HUES64 (cell line): Measurements from ENCODE around the gene SEBOX.

Experiments
- H3K27ac ChIP-seq: 2 replicates; pipeline ENCODE4 v1.7.0; 2013; ENCODE audit warnings: low read depth, low read length, inconsistent platforms
- H3K27me3 ChIP-seq: 2 replicates; pipeline ENCODE4 v1.6.1; 2013; ENCODE audit warnings: mild to moderate bottlenecking, low read length; ENCODE audit not compliant: insufficient read depth
- H3K36me3 ChIP-seq: 2 replicates; pipeline ENCODE4 v1.6.1; 2013; ENCODE audit warnings: mild to moderate bottlenecking, low read length; ENCODE audit not compliant: insufficient read depth
- H3K4me1 ChIP-seq: 2 replicates; pipeline ENCODE4 v1.6.1; 2013; ENCODE audit warnings: mild to moderate bottlenecking, low read length, moderate library complexity; ENCODE audit not compliant: insufficient read depth
- H3K4me3 ChIP-seq: 2 replicates; pipeline ENCODE4 v1.5.1; 2013; ENCODE audit warnings: mild to moderate bottlenecking, low read length, moderate library complexity
- H3K9ac ChIP-seq: 2 replicates; pipeline ENCODE4 v1.6.1; 2013; ENCODE audit warnings: mild to moderate bottlenecking, low read depth, low read length
- H3K9me3 ChIP-seq: 2 replicates; pipeline ENCODE4 v1.6.1; 2013; ENCODE audit warnings: low read depth, low read length; ENCODE audit not compliant: insufficient read depth
- WGBS: fragments of 150-250, 120-280 bp; methylation state at CpG from one replicate; pipeline ENCODE4 v1.1.7; 2013; ENCODE audit warnings: missing lambda C conversion rate; 5-methylcytosine and 5-hydroxymethylcytosine counted together

SEBOX gene

GRCh38 chr17:28315846-28316705, 48.9 kb downstream of the SEBOX start:
- no peak overlapping the region for H3K9ac ChIP-seq
- WGBS, result 92% methylated on average over 4 of the region's 4 CpGs
- no peaks in the 10 kb centered on the region for H3K9me3 ChIP-seq
- H3K27ac ChIP-seq, result no peak overlapping the region
- H3K27me3 ChIP-seq, result no peaks in the 10 kb centered on the region
- H3K36me3 ChIP-seq, result peaks cover 9% of the 10 kb centered on the region
- peaks cover 18% of the 10 kb centered on the region for H3K4me1 ChIP-seq
- no peak overlapping the region for H3K4me3 ChIP-seq

GRCh38 chr17:28313841-28314240, 51.2 kb downstream of the SEBOX start:
- H3K9ac ChIP-seq, result no peak overlapping the region
- H3K36me3 ChIP-seq, result no peaks in the 10 kb centered on the region
- H3K4me1 ChIP-seq, result peaks cover 8% of the 10 kb centered on the region; the same call in 1 of the 2 replicates
- no peaks in the 10 kb centered on the region for H3K27me3 ChIP-seq
- WGBS, result 79% methylated on average over 2 of the region's 2 CpGs
- no peaks in the 10 kb centered on the region for H3K9me3 ChIP-seq
- no peak overlapping the region for H3K4me3 ChIP-seq
- no peak overlapping the region for H3K27ac ChIP-seq
